GDM1 (cell line): ENCODE data around the gene PSMD3.
"Not testable (repeated sequence)": the region's sequence is repeated elsewhere in the genome, so short reads cannot be mapped to it uniquely, and the experiment has no call there.

Experiments used
- DNase-seq: peaks from one replicate; lab custom pipeline; 2025; lab: John Stamatoyannopoulos, UW

PSMD3 gene

DNA sequence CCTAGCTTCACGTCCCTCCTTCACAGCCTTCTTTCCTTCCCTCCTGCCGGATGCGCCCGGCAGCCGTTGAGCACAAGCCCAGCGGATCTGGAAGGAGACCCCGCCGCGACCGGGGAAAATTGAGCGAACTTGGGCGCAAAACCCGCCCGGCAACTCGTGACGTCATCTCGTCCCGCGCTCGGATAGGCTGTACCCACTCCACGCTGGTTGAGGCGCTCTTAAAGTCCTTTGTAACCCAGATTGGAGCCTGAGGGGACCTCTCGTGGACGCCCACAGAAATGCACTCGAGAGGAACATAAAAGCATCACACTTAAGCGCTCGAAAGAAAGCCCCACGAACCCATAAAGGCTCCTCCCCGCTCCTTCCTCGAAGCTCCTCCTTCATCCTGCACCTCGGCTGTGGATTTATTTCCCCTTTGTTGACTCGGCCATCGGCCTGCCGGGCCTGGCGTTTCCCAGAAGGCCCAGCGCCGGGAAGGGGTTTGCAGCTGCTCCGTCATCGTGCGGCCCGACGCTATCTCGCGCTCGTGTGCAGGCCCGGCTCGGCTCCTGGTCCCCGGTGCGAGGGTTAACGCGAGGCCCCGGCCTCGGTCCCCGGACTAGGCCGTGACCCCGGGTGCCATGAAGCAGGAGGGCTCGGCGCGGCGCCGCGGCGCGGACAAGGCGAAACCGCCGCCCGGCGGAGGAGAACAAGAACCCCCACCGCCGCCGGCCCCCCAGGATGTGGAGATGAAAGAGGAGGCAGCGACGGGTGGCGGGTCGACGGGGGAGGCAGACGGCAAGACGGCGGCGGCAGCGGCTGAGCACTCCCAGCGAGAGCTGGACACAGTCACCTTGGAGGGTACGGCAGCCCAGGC, at the start of gene PSMD3:
PSMD3 (plus strand) TSS at position 457 of the 856 bp plus-strand sequence; CDS start at position 621, 164 bp downstream.
- DNase-seq = peak; percentile 99

DNA sequence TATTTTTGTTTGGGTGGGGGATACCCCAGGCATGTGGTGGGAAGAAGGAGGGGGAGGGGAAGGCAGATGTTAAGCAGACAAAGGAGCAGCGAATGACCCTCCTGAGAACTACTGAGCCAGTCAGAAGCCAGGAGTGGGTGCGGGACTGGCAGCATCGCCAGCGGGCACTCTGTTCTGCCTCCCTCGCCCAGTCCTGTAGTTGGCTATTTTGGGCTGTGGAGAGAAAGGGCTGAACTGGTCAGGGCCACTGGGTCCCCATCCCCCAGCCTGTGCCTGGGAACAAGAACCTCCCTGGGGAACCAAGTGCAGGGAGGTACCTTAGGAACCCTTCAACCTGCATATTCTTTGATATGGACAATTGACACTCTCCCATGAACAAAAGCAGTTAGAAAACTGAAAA, 46.7 kb upstream of the PSMD3 start:
- DNase-seq = no peak

DNA sequence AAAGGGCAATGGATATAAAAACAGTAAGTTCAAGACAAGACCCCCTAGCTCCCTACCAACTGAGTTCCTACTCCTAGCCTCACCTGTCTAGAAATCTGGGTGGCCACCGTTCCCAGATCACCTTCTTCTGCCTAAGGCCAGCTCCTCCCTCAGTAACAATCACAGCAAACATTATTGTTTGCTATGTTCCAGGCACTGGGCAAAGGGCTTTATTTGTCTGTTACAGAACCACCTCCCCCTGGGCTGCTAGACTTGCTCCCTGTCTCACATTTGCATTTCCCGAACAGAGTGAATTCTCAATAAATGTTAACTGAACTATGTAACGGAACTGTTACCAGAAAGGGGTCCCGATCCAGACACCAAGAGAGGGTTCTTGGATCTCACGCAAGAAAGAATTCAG, 46.3 kb upstream of the PSMD3 start:
- no peak for DNase-seq

DNA sequence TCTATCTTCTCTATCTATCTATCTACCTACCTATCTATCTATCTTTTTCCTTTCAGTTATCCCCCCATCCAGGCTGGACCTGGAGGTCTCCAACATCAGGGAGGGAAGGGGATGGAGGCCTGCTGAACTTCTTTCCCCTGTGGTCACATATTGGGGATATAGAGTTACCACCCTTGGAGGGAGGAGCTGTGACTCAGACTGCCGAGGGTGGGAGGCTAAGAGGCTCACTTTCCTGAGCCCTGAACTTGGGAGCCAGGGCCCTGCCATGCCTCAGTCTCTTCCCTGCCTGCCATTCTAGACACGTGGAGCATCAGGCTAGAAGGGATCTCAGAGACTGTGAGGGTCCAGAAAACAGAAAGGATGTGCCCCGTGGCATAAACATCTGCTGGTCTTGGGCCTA, 44.7 kb upstream of the PSMD3 start:
- DNase-seq = no peak

DNA sequence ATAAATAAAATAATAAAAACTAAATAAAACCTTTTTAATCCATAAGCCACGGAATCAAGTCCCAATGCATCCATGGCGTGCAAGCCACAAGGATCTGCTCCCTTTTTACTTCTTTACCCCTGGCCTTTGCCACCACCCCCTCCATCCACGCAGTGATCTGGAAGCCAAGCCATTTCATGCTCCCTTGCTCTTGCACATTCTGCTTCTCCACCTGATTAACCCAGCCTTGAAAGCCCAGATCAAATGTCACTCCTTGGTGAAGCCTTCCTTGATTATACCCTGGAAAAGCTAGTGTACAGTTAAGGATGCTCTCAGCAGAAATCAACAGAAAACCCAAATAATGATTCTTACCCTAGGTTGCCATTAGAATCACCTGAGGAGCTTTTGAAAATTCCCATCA, 43.2 kb upstream of the PSMD3 start:
- DNase-seq = no peak

DNA sequence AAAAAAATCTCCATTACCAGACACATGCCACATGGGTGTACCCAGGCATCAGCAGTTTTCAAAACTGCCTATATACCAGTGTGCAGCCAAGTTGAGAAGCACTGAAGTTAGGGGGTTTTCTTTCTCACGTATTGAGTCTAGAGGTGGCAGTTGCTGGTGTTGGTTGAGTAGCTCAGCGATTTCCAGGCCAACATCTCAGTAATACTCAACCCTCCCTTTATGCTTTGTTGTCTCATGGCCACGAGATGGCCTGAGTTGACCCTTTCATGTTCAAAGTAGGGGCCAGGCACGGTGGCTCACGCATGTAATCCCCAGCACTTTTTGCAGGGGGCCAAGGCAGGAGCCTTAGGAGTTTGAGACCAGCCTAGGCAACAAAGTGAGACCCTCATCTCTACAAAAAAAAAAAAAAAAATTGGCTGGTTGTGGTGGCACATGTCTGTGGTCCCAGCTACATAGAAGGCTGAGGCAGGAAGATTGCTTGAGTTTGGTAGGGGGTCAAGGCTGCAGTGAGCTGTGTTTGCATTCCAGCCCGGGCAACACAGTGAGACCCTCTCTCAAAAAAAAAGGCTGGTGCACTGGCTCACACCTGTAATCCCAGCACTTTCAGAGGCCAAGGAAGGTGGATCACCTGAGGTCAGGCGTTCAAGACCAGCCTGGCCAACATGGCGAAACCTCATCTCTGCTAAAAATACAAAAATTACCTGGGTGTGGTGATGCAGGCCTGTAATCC, 42.3 kb upstream of the PSMD3 start:
- no peak for DNase-seq

DNA sequence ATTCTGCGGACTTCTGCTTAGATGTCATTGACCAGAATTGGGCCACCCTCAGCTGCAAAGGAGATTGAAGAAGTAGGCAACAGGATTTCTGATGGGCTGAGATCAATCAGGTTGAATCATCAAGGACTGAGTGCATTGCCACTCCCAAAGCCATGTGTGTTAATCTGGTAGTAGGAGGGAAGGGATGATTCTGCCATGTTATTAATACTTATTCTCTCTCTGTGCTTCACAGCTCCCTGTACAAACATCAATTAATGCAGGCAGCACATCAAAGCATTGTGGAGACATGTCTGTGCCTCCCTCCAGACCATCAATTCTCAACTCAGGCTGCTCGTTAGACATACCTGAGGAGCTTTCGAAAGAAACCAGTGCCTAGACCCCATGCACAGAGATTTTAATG, 41.5 kb upstream of the PSMD3 start:
- DNase-seq = no peak

DNA sequence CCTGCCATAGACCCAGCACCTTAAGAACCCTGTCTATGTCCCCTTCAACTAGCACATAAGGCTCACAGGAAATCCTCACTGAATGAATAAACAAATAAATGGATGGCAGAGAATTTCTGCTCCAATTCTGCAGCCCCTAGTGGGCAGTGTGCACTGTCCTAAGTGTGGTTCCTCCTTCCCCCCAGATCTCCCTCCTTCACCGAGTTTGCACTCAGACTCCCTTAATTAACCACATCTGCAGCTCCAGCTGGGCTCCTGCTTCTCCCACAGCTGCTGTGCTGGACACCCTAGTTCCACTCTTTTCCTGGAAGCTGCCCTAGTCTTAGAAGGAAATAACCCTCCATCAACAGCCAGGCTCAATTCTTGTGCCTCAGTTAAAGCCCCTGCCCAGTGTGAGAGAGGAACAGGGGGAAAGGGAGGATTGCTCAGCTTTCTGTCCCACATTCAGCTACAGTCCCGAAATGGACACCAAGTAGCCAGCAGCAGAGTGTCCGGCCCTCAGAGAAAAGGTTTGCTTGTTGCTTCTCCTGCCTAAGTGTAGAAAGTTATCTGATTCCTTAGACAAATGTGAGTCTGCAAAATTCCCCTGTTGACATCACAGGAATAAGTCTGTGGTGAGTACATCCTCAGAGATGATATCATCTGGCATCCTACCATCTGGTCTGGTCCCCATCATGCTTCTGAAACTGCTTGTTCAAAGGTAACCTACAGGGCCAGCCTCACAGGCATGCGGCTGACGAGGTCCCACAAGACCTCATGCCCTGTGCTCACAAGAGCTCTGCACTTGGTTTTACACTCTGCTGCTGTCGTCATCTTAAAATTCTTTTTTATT, 40.8 kb upstream of the PSMD3 start:
- DNase-seq = peak; percentile 8

DNA sequence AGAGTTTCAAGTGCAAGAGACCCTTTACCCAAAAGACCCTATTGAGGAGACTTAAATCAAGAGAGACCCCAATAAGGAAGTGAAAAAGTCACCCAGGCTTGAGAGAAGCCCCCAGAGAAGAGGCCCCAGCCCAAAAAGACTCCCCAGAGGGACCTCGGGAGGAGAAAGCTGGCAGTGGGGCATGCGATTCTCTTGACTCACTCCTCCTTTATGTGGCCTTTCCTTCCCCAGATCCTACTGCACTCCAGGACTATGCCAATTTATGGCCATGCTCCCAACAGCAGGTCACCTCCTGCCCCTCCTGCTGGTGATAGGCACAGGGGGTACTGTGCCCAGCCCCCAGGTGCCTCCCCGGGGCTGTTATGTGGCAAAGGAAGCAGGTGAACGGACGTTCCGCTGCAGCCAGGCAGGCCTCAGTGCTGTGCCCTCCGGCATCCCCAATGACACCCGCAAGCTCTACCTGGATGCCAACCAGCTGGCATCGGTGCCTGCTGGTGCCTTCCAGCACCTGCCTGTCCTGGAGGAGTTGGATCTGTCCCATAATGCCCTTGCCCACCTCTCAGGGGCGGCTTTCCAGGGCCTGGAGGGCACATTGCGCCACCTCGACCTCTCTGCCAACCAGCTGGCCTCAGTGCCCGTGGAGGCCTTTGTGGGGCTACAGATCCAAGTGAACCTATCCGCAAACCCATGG, 36.8 kb upstream of the PSMD3 start:
- DNase-seq = no peak

DNA sequence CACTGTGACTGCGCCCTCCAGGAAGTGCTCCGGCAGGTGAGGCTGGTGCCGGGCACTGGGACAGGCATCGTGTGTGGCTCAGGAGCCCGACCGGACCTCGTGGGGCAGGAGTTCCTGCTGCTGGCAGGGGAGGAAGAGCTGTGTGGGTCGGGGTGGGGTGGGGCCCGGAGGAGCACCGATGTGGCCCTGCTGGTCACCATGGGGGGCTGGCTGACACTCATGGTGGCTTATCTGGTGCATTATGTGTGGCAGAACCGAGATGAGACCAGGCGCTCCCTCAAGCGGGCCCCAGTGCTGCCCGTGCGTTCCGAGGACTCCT, 36.3 kb upstream of the PSMD3 start:
- no peak for DNase-seq

DNA sequence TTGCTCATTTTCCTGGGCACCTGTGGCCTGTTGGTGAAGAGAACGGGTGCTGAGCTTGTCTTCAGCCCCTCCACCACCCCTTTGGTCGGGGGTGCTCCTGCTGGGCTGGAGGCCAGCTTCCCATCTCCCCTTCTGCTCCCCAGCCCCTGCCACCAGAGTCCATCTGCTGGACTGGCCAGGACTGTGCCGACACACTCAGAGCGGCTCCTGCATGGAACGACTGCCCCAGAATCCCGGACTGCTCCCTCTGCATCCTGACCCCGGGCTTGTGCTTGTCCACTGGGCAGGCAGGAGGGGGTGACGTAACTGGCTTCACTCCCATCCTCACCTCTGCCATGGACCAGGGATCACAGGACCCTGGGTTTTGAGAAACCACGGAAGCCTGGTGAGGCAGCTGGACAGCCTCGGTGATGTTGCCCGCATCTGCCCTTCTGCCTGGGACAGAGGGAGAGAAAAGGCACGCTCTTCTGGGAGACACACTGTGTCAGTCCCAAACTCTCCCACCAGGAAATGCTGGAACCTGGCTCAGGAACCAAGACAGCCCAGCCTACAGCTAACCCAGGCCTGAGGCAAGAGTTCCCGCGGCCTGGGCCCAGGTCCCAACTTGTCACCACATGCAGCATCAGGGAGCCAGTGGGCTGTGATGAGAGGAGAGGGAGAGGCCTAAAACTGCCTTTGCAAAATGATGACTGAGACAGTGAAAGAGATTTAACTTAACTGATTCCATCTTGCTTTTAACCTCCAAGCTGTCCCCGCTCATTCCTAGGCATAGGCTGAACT, 33.9 kb upstream of the PSMD3 start:
- no peak for DNase-seq

DNA sequence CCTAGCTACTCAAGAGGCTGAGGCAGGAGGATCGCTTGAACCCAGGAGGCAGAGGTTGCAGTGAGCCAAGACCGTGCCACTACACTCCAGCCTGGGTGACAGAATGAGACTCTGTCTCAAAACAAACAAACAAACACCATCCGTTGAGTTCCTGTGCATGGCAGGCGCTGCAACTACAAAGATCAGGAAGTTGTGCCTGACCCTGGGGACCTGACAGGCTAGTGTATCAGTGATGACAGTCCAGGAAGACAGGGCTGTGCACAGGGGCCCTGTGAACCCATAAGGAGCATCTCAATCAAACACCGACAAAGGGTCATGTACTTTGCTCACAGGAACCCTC, 32.1 kb upstream of the PSMD3 start:
- DNase-seq = not testable (repeated sequence)

DNA sequence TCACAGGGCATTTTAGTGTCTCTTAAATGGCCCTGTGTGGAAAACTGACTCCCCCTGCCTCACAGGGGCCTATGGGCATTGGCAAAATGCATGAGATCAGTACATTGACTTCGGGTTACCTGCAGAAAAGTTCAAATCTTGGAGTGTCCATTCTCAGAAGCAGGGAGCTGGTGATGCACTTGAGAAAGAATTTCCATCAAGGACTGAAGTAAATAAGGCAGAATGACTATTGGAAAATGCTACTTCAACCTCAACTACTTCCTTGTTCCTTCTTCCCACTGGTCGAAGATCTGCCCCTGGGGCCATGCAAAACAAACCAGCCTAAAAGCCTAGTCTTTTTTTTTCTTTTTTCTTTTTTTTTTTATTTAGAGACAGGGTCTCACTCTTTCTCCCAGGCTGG, 31.6 kb upstream of the PSMD3 start:
- DNase-seq = no peak

DNA sequence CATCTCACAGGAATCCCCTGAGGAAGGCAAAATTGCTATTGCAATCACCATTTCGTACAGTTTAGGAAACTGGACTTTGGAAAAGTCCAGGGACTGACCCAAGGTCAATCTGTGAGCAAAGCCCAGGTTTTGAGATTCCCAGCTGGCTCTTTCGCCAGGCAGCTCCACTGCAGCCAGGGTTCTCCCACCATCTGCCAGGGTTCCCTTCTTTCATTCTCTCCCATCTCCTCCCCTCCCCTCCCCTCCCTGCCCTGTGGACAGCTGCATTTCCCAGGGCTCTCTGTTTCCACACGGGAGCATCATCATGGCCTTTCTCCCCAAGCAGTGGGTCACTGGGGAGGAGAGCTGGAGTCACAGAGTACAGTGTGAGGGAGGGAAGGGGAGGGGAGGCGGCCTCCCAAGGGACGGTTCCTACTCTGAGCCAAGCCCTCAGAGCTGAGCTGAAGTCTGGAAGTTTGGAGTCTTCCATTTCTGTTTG, 29.7 kb upstream of the PSMD3 start:
- DNase-seq = no peak

DNA sequence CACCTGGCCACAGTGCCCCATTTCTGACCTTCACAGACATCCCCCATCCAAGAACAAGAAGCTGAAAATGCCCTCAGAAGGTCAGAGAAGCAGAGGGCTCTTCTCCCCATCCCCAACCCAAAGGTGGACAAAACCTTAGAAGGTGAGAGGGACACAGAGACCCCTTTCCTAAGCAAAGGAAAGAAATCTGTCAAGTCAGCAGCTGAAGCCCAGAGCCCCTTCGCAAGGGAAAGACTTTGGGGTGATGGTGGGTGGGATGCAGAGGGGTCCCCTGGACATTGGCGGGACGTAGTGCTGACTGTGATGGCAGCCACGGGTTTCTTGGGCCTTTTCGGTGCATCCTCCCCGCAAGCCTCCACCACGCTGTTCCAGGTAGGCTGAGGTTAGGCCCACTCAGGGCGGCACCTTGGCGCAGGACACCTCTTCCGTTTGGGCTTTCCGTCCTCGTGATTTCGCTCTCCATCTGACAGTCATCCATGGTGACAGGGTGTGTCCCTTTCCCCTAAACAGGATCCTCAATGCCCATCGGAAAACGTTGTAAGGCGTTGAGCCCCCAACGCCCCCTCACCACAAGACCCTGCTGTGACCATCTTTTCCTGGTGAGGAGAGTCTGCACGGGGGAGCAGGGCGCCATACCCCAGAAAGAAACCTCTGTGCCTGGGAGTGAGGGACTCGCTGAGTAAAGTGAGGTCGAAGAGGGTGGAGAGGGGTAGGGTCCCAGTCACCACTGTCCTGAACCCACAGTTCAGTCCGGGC, 28.5 kb upstream of the PSMD3 start:
- DNase-seq = no peak

DNA sequence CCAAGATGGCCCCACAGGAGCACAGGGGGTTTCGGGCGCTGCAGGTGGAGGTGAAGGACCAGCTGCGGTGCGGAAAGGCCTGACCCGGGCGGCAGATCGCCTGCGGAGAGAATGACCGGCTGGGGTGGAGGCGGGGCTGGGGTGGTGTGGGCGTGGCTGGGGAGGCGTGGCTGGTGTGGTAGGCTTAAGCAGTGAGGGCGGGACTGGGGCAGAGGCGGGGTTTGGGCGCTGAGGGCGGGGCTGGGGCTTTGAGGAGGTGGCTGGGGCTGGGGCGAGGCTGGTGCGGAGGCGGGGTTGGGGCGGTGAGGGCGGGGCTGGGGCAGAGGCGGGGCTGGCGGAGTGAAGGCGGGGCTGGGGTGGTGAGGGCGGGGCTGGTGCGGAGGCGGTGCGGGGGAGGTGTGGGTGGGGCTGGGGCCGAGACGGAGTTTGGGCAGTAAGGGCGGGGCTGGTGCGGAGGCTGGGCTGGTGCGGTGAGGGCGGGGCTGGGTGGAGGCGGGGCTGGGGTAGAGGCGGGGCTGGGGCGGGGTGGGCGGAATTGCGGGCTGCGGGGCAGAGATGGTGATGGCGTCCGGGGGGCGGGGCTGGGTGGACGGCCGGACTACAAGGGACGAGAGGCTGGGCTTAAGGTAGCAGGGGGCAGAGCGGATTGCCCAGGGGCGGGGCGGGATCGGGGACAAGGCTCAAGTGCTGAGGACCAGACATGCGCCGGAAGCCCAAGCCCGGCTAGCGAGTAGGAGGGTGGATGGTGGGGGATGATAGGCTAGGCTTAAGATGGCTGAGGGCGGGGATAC, 27.7 kb upstream of the PSMD3 start:
- peak; percentile 86 for DNase-seq

DNA sequence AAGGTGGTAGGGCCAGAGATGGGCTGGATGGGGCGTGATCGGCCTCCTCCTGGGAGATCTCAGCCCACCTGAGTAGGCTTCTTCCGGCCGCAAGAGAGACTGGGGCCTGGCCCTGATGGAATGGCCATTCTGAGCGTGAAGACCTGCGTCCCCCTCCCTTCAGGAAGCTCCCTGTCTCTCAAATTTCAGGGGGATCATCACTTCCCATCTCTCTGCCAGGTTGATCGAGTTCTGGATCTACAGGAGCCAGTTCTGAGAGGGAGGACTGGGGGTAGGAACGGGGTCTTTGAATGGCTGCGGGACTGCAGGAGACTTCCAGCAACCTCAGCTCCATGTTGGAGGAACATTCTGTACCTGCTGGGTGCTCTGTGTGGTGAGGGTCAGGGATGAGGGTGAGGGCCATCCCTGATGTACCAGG, 27.1 kb upstream of the PSMD3 start:
- no peak for DNase-seq

DNA sequence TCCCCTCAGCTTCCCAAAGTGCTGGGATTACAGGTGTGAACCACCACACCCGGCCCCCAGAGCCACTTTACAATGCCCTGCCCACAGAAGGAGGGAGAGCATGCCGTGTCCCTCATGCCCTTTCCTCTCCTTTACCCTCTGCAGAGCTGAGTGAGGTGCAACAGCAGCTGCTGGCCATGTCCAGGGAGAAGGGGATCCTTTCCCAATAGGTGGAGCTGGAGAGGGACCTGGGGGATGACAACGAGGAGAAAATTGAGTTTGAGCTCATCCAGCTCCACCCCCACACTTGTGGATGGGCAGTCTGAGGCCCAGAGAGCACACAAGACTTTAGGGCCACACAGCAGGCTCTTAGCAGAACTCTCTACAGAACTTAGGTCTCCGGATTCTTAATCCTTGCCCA, 25.7 kb upstream of the PSMD3 start:
- no peak for DNase-seq

DNA sequence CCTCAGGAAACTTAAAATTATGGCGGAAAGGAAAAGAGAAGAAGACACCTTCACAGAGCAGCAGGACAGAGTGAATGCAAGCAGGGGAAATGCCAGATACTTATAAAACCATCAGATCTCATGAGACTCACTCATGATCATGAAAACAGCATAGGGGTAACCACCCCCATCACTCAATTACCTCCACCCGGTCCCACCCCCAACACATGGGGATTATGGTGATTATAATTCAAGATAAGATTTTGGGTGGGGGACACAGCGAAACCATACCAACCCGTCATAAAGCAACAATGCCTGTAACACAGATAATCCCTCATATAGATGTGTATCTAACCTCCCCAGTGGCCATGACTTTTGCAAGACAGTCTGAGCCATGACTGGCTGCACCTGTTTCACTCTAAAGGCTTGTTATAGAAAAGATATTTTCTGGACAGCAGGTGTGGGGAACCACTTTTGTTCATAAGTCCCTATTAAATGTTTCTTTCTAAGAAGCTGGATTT, 24.8 kb upstream of the PSMD3 start:
- DNase-seq = no peak
